IMR-90 (cell line): Measurements from ENCODE around the gene NOVA2. TPM values are rescaled to one million over a fixed set of nuclear protein-coding genes. Genes with fewer than 3 reads are reported as not detected.
A peak's percentile ranks its signal among the peaks of the same experiment; 100 is the strongest.

Experiments
- ATAC-seq: fragments of 200-7000 bp; cut with Tn5 transposase; 2 replicates; pipeline ENCODE4 v1.9.1; 2020; ENCODE audit warnings: low read depth, mild to moderate bottlenecking, moderate library complexity
- BruUV-seq: library from RNA; stranded (reverse); fragments of 400-500 nt; replicated peaks from 2 replicates; lab custom pipeline; 2021; lab: Mats Ljungman, UMichigan
- CTCF ChIA-PET: fragments of 300-600 bp; formaldehyde crosslinking; extraction: SDS; loops from one replicate; lab custom pipeline; 2021; ENCODE audit warnings: antibody characterized with exemption; lab: Yijun Ruan, JAX
- POLR2A ChIA-PET: fragments of 300-600 bp; sonication (Branson Sonifier 250); formaldehyde crosslinking; loops from one replicate; lab custom pipeline; 2022; ENCODE audit warnings: antibody characterized with exemption; ENCODE audit not compliant: unreplicated experiment; lab: Charles Lee
- DNase-seq: peaks from one replicate; pipeline ENCODE4 v3.0.0; 2013
- H2AFZ ChIP-seq: replicated peaks from 2 replicates; pipeline ENCODE3; 2013; ENCODE audit warnings: low read length, mild to moderate bottlenecking; ENCODE audit not compliant: poor library complexity
- H2AK5ac ChIP-seq: 2 replicates; pipeline ENCODE4 v1.6.1; 2013; ENCODE audit warnings: low read depth, low read length, inconsistent platforms
- H2AK9ac ChIP-seq: replicated peaks from 2 replicates; pipeline ENCODE3; 2013; ENCODE audit warnings: mild to moderate bottlenecking, low read depth, low read length, moderate library complexity; ENCODE audit not compliant: poor library complexity
- H2BK120ac ChIP-seq: 2 replicates; pipeline ENCODE4 v1.6.1; 2013; ENCODE audit warnings: low read depth, low read length, inconsistent platforms
- H2BK15ac ChIP-seq: 3 replicates; pipeline ENCODE4 v1.6.1; 2013; ENCODE audit warnings: low read depth, low read length, inconsistent platforms
- H2BK20ac ChIP-seq: 2 replicates; pipeline ENCODE4 v1.6.1; 2013; ENCODE audit warnings: low read depth, mild to moderate bottlenecking, inconsistent platforms, low read length, moderate library complexity
- H2BK5ac ChIP-seq: 2 replicates; pipeline ENCODE4 v1.6.1; 2013; ENCODE audit warnings: mild to moderate bottlenecking, low read depth, low read length, inconsistent platforms; ENCODE audit not compliant: poor library complexity, severe bottlenecking
- H3K14ac ChIP-seq: replicated peaks from 2 replicates; pipeline ENCODE4 v1.6.1; 2013; ENCODE audit warnings: low read depth, low read length, inconsistent platforms
- H3K18ac ChIP-seq: 2 replicates; pipeline ENCODE4 v1.6.1; 2013; ENCODE audit warnings: low read depth, low read length, control low read depth
- H3K23ac ChIP-seq: 2 replicates; pipeline ENCODE4 v1.6.1; 2013; ENCODE audit warnings: low read depth, low read length, inconsistent platforms
- H3K27ac ChIP-seq: 2 replicates; pipeline ENCODE4 v1.5.1; 2013; ENCODE audit warnings: mild to moderate bottlenecking, control low read depth, low read length; ENCODE audit not compliant: insufficient read depth
- H3K27me3 ChIP-seq: 2 replicates; pipeline ENCODE4 v1.6.1; 2013; ENCODE audit warnings: low read length; ENCODE audit not compliant: control insufficient read depth, insufficient read depth
- H3K36me3 ChIP-seq: 2 replicates; pipeline ENCODE4 v1.6.1; 2013; ENCODE audit warnings: low read length, mixed read lengths; ENCODE audit not compliant: control insufficient read depth, insufficient read depth
- H3K4ac ChIP-seq: 2 replicates; pipeline ENCODE4 v1.6.1; 2013; ENCODE audit warnings: low read depth, low read length, inconsistent platforms
- H3K4me1 ChIP-seq: 2 replicates; pipeline ENCODE4 v1.6.1; 2013; ENCODE audit warnings: low read length, mixed read lengths; ENCODE audit not compliant: control insufficient read depth, insufficient read depth
- H3K4me2 ChIP-seq: 2 replicates; pipeline ENCODE4 v1.6.1; 2013; ENCODE audit warnings: low read depth, mild to moderate bottlenecking, control low read depth, low read length, moderate library complexity
- H3K4me3 ChIP-seq: 2 replicates; pipeline ENCODE4 v1.5.1; 2013; ENCODE audit warnings: low read depth, mild to moderate bottlenecking, control low read depth, low read length, moderate library complexity; ENCODE audit not compliant: insufficient read depth
- H3K56ac ChIP-seq: 2 replicates; pipeline ENCODE4 v1.6.1; 2013; ENCODE audit warnings: low read length, inconsistent platforms; ENCODE audit not compliant: insufficient read depth; ENCODE audit errors: extremely low read depth
- H3K79me1 ChIP-seq, 2 experiments: 2 replicates each; pipeline ENCODE4 v1.6.1; 2013; ENCODE audit warnings: low read length in 2 of 2, inconsistent platforms in 1 of 2, low read depth in 1 of 2
- H3K9ac ChIP-seq: 2 replicates; pipeline ENCODE4 v1.6.1; 2013; ENCODE audit warnings: low read depth, low read length, control low read depth
- H3K9me1 ChIP-seq: 2 replicates; pipeline ENCODE4 v1.6.1; 2013; ENCODE audit warnings: low read length, inconsistent platforms; ENCODE audit not compliant: insufficient read depth
- H3K9me3 ChIP-seq: 2 replicates; pipeline ENCODE4 v1.6.1; 2013; ENCODE audit warnings: low read length; ENCODE audit not compliant: control insufficient read depth, insufficient read depth
- H4K20me1 ChIP-seq: 2 replicates; pipeline ENCODE4 v1.6.1; 2013; ENCODE audit warnings: low read length, inconsistent platforms; ENCODE audit not compliant: insufficient read depth
- H4K5ac ChIP-seq: 2 replicates; pipeline ENCODE4 v1.6.1; 2013; ENCODE audit warnings: mild to moderate bottlenecking, low read depth, low read length, control low read depth
- H4K8ac ChIP-seq, 2 experiments: 2 replicates each; pipeline ENCODE4 v1.6.1; 2013; ENCODE audit warnings: low read depth in 2 of 2, low read length in 2 of 2, control low read depth in 1 of 2, inconsistent platforms in 1 of 2
- H4K91ac ChIP-seq: 2 replicates; pipeline ENCODE4 v1.6.1; 2013; ENCODE audit warnings: low read depth, low read length, inconsistent platforms; ENCODE audit not compliant: insufficient read depth
- BHLHE40 ChIP-seq: fragments of 150-350 bp; IDR thresholded peaks from 2 replicates; pipeline ENCODE4 v1.6.1; 2016; ENCODE audit warnings: mild to moderate bottlenecking, low read depth, low read length
- CEBPB ChIP-seq: IDR thresholded peaks from 2 replicates; pipeline ENCODE4 v1.6.1; 2012; ENCODE audit warnings: low read depth, low read length, improper control_type of control experiment
- CHD1 ChIP-seq: IDR thresholded peaks from 2 replicates; pipeline ENCODE4 v1.6.1; 2012; ENCODE audit warnings: low read depth, low read length, improper control_type of control experiment
- FOS ChIP-seq: fragments of 150-350 bp; IDR thresholded peaks from 2 replicates; pipeline ENCODE4 v1.6.1; 2016; ENCODE audit warnings: low read depth, low read length
- MAFK ChIP-seq: IDR thresholded peaks from 2 replicates; pipeline ENCODE4 v1.6.1; 2012; ENCODE audit warnings: low read depth, low read length, improper control_type of control experiment
- MAZ ChIP-seq: IDR thresholded peaks from 2 replicates; pipeline ENCODE4 v1.6.1; 2012; ENCODE audit warnings: low read depth, mild to moderate bottlenecking, low read length, improper control_type of control experiment, moderate library complexity, borderline replicate concordance
- MXI1 ChIP-seq: IDR thresholded peaks from 2 replicates; pipeline ENCODE4 v1.6.1; 2012; ENCODE audit warnings: low read depth, mild to moderate bottlenecking, low read length, moderate library complexity, borderline replicate concordance
- NFE2L2 ChIP-seq: fragments of 150-350 bp; IDR thresholded peaks from 2 replicates; pipeline ENCODE4 v1.6.1; 2016; ENCODE audit warnings: low read depth, mild to moderate bottlenecking, low read length
- POLR2A ChIP-seq: IDR thresholded peaks from 2 replicates; pipeline ENCODE4 v1.6.1; 2012; ENCODE audit warnings: mild to moderate bottlenecking, low read depth, low read length
- RAD21 ChIP-seq: IDR thresholded peaks from 2 replicates; pipeline ENCODE4 v1.6.1; 2012; ENCODE audit warnings: low read length, improper control_type of control experiment
- RCOR1 ChIP-seq: IDR thresholded peaks from 2 replicates; pipeline ENCODE4 v1.6.1; 2012; ENCODE audit warnings: mild to moderate bottlenecking, low read length, improper control_type of control experiment; ENCODE audit not compliant: insufficient replicate concordance
- RFX5 ChIP-seq: IDR thresholded peaks from 2 replicates; pipeline ENCODE4 v1.8.0; 2012; ENCODE audit warnings: low read depth, mild to moderate bottlenecking, low read length, moderate library complexity
- SMC3 ChIP-seq: fragments of 150-350 bp; IDR thresholded peaks from 2 replicates; pipeline ENCODE4 v1.6.1; 2016; ENCODE audit warnings: low read depth, mild to moderate bottlenecking, antibody characterized with exemption, low read length, moderate library complexity
- WGBS, 2 experiments: methylation state at CpG; one replicate each; pipeline versions ENCODE4 v1.1.5 to v1.1.7; 2013; ENCODE audit warnings: missing lambda C conversion rate in 2 of 2; ENCODE audit not compliant: insufficient read length in 1 of 2; ENCODE audit errors: extremely low coverage in 2 of 2; 5-methylcytosine and 5-hydroxymethylcytosine counted together
- dilution Hi-C: fragments of 300-500 bp; cut with HindIII; formaldehyde crosslinking; loops from one replicate; pipeline ENCODE4 v1.14.3; 2018; ENCODE audit warnings: low sequenced_read_pairs; ENCODE audit not compliant: unreplicated experiment
- in situ Hi-C: fragments of 300-500 bp; cut with MboI; formaldehyde crosslinking; loops from 3 replicates; pipeline ENCODE4 v1.14.3; 2019; ENCODE audit warnings: low sequenced_read_pairs, inconsistent platforms, mixed read lengths
- intact Hi-C: fragments of 100-400 bp; cut with micrococcal nuclease; formaldehyde crosslinking; loops from 2 replicates; pipeline ENCODE4 v1.10.0; 2022
- polyA plus RNA-seq, 3 experiments: library from polyadenylated mRNA; depleted of rRNA; stranded (reverse); fragments of >200 nt; gene quantifications; 2 replicates each; pipeline ENCODE4 v1.2.3, GENCODE V29; 2012; ENCODE audit warnings: low replicate concordance in 1 of 3
- total RNA-seq: library from RNA; depleted of rRNA; stranded (reverse); fragments of >200 nt; gene quantifications from 2 replicates; pipeline ENCODE4 v1.2.3, GENCODE V29; 2012
- TF ChIP-seq, protein P1 (sequence below): fragments of 150-350 bp; IDR thresholded peaks from 2 replicates; pipeline ENCODE4 v1.6.1; 2017; ENCODE audit warnings: mild to moderate bottlenecking, antibody characterized with exemption, low read length, low read depth
- TF ChIP-seq, protein P2 (sequence below): conservative IDR thresholded peaks from 2 replicates; pipeline ENCODE4 v1.5.1; 2012; ENCODE audit warnings: mild to moderate bottlenecking, low read depth, low read length, improper control_type of control experiment
- TF ChIP-seq, protein P3 (sequence below): fragments of 150-350 bp; IDR thresholded peaks from 2 replicates; pipeline ENCODE4 v1.6.1; 2016; ENCODE audit warnings: low read depth, mild to moderate bottlenecking, low read length, moderate library complexity, borderline replicate concordance

The NOVA2 gene
- total and polyA plus RNA-seq, 2 of the 4 experiments (the other 2 are of a cell fraction) = 0.03 TPM; not detected in 1

DNA sequence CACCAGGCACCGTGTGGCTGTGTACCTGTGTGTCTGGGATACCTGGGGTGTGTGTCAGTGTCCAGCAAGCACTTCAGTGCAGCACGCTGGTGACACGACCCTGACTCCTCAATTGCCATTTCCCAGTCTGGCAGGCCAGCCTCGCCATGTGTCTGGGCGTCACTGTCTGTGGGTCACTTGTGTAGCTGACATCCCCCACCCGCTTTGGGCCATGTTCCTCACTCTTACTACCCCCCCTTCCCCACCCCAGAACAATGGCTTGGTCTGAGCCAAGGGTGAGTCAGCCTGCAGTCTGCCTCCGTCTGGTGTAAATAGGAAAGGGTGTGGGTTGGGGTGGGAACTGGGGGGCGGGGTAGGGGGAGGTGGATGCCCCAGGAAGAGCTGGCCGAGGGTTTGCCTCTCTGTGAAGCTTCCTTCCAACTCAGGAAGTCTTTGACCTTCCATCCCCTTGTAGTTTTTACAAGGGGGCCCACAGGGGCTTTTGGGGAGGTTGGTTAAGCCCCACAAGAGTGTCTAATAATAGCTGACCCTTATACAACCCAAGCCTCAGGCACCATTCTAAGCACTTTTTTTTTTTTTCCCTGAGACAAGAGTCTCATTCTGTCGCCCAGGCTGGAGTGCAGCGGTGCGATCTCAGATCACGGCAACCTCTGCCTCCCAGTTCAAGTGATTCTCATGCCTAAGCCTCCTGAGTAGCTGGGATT, 17.6 kb downstream of the NOVA2 start:
- H3K9me1 ChIP-seq = peaks cover 4% of the 10 kb centered on the region; the same call in 1 of the 2 replicates
- H3K27me3 ChIP-seq = peaks cover 17% of the 10 kb centered on the region
- no peak overlapping the region for H2AK5ac ChIP-seq
- no peak overlapping the region for H2BK20ac ChIP-seq
- no peak overlapping the region for H3K4me3 ChIP-seq
- H4K8ac ChIP-seq = no peak overlapping the region
- H3K79me1 ChIP-seq = no peaks in the 10 kb centered on the region
- no peak overlapping the region for H4K91ac ChIP-seq
- no peaks in the 10 kb centered on the region for H3K9me3 ChIP-seq
- no peak overlapping the region for H3K56ac ChIP-seq
- TF ChIP-seq SMC3 = no peak
- TF ChIP-seq RAD21 = no peak
- TF ChIP-seq MAFK = no peak
- TF ChIP-seq BHLHE40 = no peak
- no peak for TF ChIP-seq NFE2L2
- TF ChIP-seq, protein P1, sequence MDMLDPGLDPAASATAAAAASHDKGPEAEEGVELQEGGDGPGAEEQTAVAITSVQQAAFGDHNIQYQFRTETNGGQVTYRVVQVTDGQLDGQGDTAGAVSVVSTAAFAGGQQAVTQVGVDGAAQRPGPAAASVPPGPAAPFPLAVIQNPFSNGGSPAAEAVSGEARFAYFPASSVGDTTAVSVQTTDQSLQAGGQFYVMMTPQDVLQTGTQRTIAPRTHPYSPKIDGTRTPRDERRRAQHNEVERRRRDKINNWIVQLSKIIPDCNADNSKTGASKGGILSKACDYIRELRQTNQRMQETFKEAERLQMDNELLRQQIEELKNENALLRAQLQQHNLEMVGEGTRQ = no peak
- TF ChIP-seq CEBPB = no peak
- no peak for TF ChIP-seq RCOR1
- TF ChIP-seq MAZ = no peak
- TF ChIP-seq MXI1 = no peak
- TF ChIP-seq, protein P2, sequence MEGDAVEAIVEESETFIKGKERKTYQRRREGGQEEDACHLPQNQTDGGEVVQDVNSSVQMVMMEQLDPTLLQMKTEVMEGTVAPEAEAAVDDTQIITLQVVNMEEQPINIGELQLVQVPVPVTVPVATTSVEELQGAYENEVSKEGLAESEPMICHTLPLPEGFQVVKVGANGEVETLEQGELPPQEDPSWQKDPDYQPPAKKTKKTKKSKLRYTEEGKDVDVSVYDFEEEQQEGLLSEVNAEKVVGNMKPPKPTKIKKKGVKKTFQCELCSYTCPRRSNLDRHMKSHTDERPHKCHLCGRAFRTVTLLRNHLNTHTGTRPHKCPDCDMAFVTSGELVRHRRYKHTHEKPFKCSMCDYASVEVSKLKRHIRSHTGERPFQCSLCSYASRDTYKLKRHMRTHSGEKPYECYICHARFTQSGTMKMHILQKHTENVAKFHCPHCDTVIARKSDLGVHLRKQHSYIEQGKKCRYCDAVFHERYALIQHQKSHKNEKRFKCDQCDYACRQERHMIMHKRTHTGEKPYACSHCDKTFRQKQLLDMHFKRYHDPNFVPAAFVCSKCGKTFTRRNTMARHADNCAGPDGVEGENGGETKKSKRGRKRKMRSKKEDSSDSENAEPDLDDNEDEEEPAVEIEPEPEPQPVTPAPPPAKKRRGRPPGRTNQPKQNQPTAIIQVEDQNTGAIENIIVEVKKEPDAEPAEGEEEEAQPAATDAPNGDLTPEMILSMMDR = no peak
- no peak for TF ChIP-seq CHD1
- TF ChIP-seq RFX5 = no peak
- TF ChIP-seq, protein P3, sequence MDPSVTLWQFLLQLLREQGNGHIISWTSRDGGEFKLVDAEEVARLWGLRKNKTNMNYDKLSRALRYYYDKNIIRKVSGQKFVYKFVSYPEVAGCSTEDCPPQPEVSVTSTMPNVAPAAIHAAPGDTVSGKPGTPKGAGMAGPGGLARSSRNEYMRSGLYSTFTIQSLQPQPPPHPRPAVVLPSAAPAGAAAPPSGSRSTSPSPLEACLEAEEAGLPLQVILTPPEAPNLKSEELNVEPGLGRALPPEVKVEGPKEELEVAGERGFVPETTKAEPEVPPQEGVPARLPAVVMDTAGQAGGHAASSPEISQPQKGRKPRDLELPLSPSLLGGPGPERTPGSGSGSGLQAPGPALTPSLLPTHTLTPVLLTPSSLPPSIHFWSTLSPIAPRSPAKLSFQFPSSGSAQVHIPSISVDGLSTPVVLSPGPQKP = no peak
- no peak for TF ChIP-seq FOS
- TF ChIP-seq POLR2A = no peak
- no peak overlapping the region for H3K23ac ChIP-seq
- no peak overlapping the region for H3K4ac ChIP-seq
- in situ Hi-C loops = no loop called here
- H2BK5ac ChIP-seq = no peak overlapping the region
- no peak overlapping the region for H2BK120ac ChIP-seq
- no peaks in the 10 kb centered on the region; the same call in 1 of the 2 replicates for H4K20me1 ChIP-seq
- ChIA-PET POLR2A (no interaction called here), CTCF (no interaction called here)
- intact Hi-C loops = no loop called here
- no peak overlapping the region for H2AK9ac ChIP-seq
- dilution Hi-C loops = no loop called here
- H2BK15ac ChIP-seq = no peak overlapping the region
- no peaks in the 10 kb centered on the region for H3K4me1 ChIP-seq
- H3K27ac ChIP-seq = no peak overlapping the region
- H3K4me2 ChIP-seq = no peak overlapping the region
- no peaks in the 10 kb centered on the region for H3K36me3 ChIP-seq
- no peak overlapping the region for H3K14ac ChIP-seq
- no peak overlapping the region for H3K9ac ChIP-seq
- DNase-seq (peak; percentile 7), ATAC-seq (no peak)
- no peak overlapping the region for H3K18ac ChIP-seq
- whole genome bisulfite sequencing, 2 experiments = no CpG with 5 or more reads among the region's 13 CpGs
- BruUV-seq = no TSS peak
- H4K5ac ChIP-seq = no peak overlapping the region
- no peak overlapping the region for H2AFZ ChIP-seq
